ENCODE data around the gene FBN3.
"Not testable (repeated sequence)": the region's sequence is repeated elsewhere in the genome, so short reads cannot be mapped to it uniquely, and the experiment has no call there.

The FBN3 gene

DNA sequence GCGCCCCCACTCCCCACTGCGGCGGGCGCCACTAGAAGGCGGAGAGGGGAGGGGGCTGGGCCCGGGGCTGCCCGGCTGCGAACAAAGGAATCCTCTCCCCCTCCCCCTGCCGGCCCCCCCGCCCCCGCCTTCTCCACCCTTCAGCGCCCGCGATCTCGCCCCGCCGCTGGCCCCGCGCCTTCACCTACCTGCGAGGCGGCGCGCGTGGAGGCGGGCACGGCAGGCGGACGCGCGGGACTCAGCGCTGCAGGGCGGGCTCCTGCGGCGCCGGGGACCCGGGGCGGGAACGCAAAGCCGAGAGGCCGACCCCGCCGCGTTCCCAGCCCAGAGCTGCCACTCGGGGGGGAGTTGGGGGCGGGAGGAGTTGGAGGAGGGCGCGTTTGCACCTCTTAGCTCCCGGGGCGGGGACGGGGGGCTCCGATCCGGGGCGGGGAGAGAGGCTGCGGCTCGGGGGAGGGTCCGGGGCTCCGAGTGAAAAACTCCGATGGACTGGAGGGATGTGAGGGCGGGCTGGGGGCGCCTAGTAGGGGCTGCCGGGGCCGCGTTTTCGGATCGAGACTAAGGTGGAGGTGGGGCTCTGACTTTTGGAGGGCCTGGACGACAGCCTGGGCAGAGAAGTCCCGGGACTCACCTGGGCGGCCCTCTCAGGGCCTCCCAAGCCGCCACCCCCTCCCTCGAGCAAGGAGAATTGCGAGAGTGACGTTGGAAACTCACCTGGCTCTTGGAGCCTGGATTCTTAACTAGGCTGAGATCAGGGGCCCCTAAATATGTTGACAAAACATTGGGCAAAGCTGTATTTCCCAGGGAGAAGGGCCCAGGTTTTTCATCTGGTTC is at the start of gene FBN3:
Gene FBN3 (minus strand): TSS at position 332 of the 834 bp plus-strand sequence. CDS start 2,112 bp downstream, outside the sequence.
- in situ Hi-C loops (cut with HindIII; ENCODE audit: low sequenced_read_pairs), result no loop called here

DNA sequence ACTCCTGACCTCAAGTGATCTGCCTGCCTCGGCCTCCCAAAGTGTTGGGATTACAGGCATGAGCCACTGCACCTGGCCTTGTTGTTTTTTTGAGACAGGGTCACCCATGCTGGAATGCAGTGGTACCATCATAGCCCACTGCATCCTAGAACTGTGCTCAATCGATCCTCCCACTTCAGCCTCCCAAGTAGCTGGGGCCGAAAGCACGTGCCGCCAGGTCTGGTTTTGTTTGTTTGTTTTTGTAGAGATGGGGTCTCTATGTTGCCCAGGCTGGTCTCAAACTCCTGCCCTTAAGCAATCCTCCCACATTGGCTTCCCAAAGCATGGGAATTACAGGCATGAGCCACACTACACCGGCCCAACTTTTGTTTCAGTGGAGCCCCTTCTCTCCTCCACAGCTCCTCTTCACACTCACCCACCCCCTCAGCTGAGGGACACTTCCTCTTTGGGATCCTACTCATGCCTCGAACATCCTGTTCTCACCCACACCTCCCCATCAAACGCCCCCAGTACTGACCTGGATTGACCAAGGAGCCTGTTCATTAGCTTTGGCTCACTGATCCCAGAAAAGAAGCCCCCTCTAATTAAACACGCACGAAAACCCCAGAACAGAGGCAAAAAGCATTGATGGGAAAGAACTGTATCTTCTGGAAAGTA is 47.0 kb upstream of the FBN3 start:
- in situ Hi-C loops (cut with HindIII; ENCODE audit: low sequenced_read_pairs), result no loop called here

DNA sequence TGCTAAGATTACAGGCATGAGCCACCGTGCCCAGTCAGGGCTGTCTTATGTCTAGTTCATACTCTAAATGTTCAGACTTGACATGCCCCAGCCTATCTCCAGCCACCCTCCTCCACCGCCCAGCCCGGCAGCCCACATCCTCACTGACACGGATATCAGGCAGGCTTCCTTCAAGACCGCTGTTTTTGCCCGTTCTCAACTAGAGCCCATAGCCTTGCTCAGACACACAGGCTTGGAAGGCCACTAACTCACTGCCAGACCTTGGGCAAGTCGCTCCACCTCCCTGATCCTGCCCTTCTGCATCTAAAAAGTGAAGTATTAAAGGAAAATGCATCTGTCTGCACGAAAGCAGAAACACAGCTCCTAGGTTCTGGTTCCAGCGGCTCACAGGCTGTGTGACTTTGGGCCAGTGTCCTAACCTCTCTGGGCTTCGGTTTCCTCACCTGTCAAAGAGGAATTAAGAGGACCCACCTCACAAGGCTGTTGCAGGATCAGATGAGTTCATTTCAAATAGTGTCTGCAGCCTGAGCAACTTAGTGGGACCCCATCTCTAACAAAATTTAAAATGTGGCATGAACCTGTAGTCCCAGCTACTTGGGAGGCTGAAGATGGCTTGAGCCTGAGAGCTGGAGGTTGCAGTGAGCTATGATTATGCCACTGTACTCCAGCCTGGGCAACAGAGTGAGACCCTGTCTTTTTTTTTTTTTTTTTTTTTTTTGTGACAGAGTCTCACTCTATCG is 45.3 kb upstream of the FBN3 start:
- in situ Hi-C loops (cut with HindIII; ENCODE audit: low sequenced_read_pairs), result no loop called here

DNA sequence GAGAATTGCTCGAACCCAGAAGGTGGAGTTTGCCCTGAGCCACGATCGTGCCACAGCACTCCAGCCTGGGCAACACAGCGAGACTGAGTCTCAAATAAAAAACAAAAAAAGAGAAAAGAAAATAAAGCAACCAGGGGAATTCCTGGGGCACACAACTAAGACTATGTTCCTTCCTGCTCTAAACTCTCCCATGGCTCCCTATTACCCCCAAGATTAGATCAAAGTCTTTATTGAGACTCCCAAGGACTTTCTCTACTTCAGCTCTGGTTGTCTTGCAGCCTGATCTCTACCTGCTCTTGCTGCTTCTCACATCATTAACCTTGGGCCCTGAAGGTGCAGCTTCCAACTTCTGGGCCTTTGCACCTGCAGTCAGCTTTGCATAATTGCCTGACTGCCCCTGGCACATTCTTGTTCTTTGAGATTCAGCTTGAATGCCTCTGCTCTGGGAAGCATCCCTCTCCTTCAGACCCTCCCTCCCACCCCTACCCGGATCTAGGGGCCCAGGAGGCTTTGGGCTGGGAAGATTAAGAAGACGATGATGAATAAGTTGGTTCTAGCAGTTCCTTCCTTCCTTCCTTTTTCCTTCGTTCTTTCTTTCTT is 42.9 kb upstream of the FBN3 start:
- in situ Hi-C loops (cut with HindIII; ENCODE audit: low sequenced_read_pairs), result no loop called here

DNA sequence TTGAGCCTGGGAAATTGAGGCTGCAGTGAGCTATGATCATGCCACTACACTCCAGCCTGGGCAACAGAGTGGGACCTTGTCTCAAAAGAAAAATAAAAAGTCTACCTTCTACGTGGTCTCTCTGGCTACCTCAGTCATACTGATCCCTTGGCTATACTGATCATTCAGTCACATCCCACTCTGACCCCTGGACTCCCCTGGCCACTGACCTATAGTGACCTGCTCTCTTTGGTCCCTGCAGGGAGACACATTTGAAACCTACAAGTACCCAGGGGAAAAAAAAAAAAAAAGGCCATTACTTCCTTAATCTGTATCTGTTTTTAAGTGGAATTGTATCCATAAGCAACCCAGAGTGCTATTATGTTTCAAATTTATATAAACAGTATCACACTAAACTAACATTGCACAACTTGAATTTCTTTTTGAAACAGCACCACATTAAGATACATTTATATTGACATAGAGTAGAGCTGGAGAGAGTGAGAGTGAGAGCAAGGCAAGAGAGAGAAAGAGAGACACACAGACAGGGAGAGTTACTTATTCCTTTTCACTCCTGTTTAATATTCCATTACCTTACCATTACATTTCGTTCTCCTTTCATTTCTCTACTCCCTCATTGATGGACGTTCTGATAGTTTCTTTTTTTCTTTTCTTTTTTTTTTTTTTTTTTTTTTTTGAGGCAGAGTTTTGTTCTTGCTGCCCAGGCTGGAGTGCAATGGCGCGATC is 36.1 kb upstream of the FBN3 start:
- in situ Hi-C loops (cut with HindIII; ENCODE audit: low sequenced_read_pairs), result no loop called here

DNA sequence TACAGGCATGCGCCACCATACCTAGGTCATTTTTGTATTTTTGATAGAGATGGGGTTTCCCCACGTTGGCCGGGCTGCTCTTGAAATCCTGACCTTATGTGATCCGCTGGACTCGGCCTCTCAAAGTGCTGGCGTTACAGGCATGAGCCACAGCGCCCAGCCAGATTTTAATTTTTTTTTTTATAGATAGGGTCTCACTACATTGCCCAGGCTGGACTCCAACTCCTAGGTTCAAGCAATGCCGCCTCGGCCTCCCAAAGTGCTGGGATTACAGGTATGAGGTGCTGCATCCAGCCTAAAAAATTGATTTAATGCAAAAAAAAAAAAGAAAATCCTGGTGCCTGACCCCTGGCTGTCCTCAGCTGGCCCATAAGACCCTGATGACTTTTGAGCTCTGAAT is 34.9 kb upstream of the FBN3 start:
- in situ Hi-C loops (cut with HindIII; ENCODE audit: low sequenced_read_pairs), result no loop called here

DNA sequence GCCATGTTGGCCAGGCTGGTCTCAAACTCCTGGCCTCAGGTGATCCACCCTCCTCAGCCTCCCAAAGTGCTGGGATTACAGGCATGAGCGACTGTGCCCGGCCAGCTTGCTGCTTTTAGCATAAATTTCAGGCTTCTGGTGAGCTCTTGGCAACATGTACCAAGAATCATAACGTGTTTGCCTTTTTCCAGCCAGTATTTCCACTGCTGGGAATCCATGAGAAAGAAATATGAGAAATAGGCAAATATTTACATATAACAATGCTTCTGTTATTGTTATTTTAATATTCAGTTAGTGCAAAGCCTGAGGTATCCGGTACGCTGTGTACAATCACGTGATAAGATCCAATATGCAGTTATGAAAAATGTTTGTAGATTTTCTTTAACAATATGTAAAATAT is 30.6 kb upstream of the FBN3 start:
- in situ Hi-C loops (cut with HindIII; ENCODE audit: low sequenced_read_pairs), result no loop called here

DNA sequence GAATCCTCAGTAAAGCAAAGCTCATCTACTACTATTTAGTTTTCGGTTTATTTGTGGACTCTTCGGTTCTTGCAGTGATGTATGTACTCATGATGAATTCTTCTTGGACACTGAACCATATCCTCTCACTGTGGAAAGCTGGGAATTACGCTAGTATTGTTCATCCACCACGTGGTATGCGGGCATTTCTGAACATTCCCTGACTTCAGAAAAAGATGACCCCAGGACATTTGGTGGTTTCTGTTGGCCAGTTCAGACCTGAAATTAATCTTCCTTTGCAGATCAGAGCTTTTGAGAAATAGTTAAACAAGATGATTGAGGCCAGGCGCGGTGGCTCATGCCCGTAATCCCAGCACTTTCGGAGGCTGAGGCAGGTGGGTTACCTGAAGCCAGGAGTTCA is 25.3 kb upstream of the FBN3 start:
- in situ Hi-C loops (cut with HindIII; ENCODE audit: low sequenced_read_pairs), result no loop called here

DNA sequence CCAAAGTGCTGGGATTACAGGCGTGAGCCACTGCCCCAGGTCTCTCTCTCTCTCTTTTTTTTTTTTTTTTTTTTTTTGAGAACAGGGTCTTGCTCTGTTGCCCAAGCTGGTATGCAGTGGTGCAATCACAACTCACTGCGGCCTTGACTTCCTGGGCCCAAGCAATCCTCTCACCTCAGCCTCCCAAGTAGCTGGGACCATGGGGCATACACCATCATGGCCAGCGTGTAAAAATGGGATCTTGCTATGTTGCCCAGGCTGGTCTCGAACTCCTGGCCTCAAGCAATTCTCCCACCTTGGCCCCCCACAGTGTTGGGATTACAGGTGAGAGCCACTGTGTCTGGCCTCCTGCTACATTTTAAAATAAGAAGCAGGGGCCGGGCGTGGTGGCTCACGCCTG is 19.1 kb upstream of the FBN3 start:
- in situ Hi-C loops (cut with HindIII; ENCODE audit: low sequenced_read_pairs), result no loop called here

DNA sequence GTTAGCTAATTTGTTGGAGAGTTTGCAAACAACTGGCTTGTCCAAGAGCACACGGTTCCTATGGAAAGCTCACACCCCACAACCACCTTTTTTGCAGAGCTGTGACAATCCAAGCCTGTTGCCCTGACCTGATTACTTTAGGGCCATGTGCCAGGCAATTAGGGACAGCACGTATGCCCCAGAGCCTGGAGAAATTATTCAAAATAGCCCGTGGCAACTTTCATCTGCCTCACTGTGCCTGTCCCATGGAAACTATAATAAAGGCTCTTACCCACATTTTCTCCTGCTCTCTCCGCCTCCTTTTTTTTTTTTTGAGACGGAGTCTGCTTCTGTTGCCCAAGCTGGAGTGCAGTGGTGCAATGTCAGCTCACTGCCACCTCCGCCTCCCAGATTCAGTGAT is 18.6 kb upstream of the FBN3 start:
- in situ Hi-C loops (cut with HindIII; ENCODE audit: low sequenced_read_pairs), result no loop called here

DNA sequence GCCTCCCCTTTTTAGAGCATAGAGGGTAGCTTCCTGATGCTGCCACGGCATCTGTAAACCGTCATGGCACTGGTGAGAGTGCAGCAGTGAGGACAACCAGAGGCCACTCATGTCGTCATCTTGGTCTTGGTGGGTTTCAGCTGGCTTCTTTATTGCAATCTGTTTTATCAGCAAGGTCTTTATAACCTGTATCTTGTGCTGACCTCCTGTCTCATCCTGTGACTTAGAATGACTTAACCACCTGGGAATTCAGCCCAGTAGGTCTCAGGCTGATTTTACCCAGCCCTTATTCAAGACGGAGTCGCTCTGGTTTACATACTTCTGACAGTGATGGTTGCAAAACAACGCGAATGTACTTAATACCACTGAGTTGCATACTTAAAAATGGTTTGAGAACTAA is 14.4 kb upstream of the FBN3 start:
- in situ Hi-C loops (cut with HindIII; ENCODE audit: low sequenced_read_pairs), result no loop called here

DNA sequence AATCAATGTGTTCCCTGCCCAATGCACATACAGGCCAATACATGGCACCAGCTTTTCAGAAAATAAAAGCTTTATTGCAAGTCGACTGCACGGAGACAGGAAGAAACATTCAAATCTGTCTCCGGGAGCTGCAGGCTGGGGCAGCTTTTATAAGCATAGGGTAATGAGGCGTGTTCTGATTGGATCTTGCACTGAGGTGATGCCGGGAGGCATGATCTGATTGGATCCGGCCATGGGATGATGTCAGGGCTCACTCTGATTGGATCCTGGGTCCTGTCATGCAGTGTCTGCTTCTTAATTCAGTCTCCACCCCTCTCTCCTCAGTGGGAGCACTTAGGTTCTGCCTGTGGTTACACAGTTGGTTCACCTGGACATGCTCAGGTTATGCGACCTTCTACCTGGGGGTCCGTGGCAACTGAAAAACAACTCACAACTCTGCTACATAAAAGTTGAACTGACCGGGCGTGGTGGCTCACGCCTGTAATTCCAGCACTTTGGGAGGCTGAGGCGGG is 11.8 kb upstream of the FBN3 start:
- in situ Hi-C loops (cut with HindIII; ENCODE audit: low sequenced_read_pairs), result no loop called here

DNA sequence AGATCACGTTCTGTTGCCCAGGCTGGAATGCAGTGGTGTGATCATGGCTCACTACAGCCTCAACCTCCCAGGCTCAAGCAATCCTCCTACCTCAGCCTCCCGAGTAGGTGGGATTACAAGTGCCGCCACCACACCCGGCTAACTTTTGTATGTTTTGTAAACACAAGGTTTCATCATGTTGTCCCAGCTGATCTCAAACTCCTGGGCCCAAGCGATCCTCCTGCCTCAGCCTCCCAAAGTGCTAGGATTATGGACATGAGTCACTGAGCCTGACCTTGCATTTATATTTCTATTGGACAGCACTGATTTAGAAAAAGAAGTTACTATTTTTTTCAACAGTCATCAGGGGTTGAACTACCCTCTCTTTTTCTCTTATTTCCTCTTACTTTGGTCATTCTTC is 9.9 kb upstream of the FBN3 start:
- in situ Hi-C loops (cut with HindIII; ENCODE audit: low sequenced_read_pairs), result not testable (repeated sequence)

DNA sequence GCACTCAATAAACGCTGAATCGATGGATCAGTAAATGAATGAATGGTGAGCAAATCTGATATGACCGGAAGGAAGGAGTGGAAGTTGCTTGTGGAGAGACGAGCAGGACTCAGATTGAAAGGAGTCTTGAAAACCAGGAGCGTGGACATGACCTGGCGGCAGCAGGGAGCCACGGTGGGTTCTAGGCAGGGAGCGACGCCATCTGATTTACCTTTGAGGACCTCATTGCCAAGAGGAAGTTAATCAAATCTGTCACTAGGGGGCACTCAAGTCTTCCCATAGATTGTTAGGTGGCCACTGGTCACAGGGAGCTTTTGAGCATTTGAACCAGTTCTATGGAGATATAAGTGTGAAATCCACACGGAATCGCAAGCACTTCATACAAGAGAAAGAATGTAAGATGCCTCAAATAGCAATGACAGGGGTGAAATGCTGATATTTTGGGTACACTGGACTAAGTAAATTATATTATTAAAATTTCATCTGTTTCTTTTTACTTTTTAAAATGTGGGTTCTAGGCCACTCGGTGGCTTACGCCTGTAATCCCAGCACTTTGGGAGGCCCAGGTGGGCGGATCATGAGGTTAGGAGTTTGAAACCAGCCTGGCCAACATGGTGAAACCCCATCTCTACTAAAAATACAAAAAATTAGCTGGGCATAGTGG is 9.2 kb upstream of the FBN3 start:
- in situ Hi-C loops (cut with HindIII; ENCODE audit: low sequenced_read_pairs), result no loop called here

DNA sequence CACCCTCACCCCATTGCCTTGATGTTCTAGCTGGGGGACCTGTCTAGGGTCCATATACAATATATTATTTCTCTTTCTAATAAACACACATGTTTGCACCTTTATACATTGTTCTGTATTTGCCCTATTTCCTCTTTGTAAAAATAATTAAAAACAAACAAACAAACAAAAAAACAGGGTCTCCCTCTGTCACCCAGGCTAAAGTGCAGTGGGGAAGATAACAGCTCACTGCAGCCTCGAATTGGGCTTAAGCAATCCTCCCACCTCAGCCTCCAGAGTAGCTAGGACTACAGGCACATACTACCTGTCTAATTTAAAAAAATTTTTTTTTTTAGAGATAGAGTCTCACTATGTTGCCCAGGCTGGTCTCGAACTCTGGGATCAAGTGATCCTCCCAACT is 5.9 kb upstream of the FBN3 start:
- in situ Hi-C loops (cut with HindIII; ENCODE audit: low sequenced_read_pairs), result no loop called here

DNA sequence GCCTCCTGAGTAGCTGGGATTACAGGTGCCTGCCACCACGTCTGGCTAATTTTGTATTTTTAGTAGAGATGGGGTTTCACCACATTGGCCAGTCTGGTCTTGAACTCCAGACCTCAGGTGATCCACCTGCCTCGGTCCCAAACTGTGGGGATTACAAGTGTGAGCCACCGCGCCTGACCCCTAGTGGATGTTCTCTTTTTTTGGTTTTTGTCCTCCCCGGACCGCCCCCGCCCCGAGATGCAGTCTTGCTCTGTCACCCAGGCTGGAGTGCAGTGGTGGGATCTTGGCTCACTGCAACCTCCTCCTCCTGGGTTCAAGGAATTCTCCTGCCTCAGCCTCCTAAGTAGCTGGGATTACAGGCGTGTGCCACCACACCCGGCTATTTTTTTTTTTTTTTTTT is 4.6 kb upstream of the FBN3 start:
- in situ Hi-C loops (cut with HindIII; ENCODE audit: low sequenced_read_pairs), result not testable (repeated sequence)

DNA sequence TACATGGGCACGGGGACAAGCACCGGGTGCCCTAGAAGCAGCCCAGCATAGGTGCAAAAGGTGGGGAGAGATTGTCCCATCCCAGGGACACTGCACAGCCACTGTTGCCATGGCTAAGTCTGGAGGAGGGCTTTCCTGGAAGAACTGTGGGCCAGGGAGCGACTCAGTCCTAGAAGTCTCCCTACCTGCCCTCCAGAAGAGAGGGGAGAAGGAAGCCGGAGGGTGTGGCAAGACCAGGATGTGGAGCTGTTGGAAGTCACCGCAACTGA is 2.3 kb upstream of the FBN3 start:
- in situ Hi-C loops (cut with HindIII; ENCODE audit: low sequenced_read_pairs), result no loop called here

DNA sequence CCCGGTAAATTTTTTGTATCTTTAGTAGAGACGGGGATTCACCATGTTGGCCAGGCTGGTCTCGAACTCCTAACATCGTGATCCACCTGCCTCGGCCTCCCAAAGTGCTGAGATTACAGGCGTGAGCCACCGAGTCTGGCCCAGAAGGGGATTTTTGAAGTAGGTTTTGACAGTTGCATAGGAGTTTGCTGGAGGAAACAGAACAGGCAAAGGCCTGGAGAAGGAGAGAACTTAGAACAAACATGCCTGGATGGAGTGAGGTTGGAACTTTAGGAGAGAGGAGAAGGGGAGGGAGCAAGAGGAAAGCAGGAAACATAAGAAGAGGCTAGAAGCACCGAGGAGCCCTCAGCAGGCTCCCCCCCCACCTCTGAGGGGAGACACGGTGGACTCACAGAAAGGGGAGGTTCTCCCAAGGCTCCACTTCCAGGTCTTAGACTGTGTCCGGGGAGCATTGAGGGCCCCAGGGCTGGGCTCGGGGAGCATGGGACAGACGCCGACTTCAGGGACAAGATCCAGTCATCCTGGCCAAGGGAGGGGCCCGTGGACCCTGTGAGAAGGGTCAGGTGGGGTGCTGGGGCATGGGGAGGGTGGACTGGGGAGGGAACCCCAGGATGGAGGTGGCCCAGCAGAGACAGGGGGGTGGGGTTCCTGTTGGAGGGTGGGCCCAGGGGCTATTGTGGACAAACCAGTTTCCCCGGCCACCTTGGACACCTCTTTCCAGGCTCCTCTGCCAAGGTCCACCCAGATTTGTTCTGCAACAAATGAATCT is 1.8 kb upstream of the FBN3 start:
- in situ Hi-C loops (cut with HindIII; ENCODE audit: low sequenced_read_pairs), result no loop called here

DNA sequence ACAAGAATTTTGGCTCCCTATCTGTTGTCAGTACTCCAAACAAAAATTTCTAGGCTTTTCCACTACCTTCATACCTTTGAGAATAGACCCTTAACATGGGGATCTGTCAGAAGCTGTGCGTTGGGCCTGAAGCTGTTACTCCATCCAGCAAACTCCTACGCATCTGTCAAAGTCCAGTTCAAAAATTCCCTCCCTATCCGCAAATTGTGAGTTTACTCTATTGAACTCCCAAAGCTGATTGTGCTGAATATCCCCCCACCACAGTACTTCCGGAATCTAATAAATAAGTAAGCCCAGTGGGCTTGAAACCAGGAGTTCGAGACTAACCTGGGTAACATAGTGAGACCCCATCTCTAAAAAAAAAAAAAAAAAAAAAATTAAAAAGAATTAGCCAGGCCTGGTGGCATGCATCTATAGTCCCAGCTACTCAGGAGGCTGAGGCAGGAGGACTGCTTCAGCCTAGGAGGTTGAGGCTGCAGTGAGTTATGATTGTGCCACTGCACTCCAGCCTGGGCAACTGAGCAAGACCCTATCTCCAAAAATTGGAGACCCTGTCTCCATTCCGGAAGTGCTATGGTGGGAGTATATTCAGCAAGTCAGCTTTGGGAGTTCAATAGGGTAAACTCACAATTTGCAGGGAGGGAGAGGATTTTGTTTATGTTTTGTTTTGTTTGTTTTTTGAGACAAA is 930 bp upstream of the FBN3 start:
- in situ Hi-C loops (cut with HindIII; ENCODE audit: low sequenced_read_pairs), result no loop called here
